Keratinocyte (primary cell): ENCODE data around the gene AMBRA1.

Experiments used
- EZH2 ChIP-seq: IDR thresholded peaks from one replicate; pipeline ENCODE4 v1.6.1; 2012; ENCODE audit warnings: inconsistent platforms, mild to moderate bottlenecking, low read length, moderate library complexity
- TF ChIP-seq, protein P1 (sequence below), 3 experiments: IDR thresholded peaks in 1 of 3; conservative IDR thresholded peaks in 1 of 3; optimal IDR thresholded peaks in 1 of 3; 2 replicates in 2 of 3; 3 replicates in 1 of 3; pipeline versions ENCODE3 to v1.5.1; 2011; ENCODE audit warnings: low read length in 3 of 3, mild to moderate bottlenecking in 3 of 3, moderate library complexity in 2 of 3, control low read depth in 1 of 3, inconsistent platforms in 1 of 3; ENCODE audit not compliant: insufficient read depth in 2 of 3; ENCODE audit errors: extremely low read depth in 1 of 3

DNA sequence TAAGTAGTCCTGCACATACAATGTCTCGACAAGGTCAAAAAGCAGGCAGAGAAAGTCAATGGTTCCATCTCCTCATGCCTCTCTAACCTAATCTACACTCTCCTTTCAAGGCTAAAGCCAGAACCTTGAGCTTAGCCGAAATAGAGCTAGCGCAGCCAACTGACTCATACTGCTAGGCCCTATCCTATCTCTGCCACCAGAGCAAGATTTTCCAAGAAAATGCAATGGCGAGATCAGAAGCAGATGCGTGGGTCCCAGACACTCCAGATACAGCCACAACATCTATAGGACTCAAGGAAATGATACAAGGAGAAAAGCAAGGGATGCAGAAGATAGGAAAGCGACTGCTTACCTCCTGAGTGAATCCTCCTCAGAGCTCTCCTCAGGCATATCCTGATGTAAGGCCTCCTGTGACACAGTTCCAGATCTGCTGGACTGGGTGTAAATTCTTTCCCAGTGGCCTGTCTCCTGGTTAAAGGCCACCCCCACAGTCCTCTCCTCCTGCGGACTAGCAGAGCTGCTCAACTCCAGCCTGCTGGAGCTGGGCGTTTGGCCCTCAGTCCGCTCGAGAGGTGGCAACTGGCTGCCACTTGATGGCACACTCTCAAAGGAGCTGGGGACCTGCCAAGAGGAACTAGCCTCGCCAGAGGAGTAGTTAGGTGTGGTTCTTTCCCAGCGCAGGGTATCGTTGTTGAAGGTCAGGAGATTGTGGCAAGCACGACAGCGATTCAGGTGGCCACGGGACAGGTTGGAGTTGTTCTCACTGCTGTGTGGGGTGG lies 52.0 kb downstream of the AMBRA1 start:
- TF ChIP-seq, protein P1, sequence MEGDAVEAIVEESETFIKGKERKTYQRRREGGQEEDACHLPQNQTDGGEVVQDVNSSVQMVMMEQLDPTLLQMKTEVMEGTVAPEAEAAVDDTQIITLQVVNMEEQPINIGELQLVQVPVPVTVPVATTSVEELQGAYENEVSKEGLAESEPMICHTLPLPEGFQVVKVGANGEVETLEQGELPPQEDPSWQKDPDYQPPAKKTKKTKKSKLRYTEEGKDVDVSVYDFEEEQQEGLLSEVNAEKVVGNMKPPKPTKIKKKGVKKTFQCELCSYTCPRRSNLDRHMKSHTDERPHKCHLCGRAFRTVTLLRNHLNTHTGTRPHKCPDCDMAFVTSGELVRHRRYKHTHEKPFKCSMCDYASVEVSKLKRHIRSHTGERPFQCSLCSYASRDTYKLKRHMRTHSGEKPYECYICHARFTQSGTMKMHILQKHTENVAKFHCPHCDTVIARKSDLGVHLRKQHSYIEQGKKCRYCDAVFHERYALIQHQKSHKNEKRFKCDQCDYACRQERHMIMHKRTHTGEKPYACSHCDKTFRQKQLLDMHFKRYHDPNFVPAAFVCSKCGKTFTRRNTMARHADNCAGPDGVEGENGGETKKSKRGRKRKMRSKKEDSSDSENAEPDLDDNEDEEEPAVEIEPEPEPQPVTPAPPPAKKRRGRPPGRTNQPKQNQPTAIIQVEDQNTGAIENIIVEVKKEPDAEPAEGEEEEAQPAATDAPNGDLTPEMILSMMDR (optimal IDR thresholded peaks at IDR 0.05 in 1 of 3, IDR thresholded peaks at IDR 0.05 in 1 of 3, conservative IDR thresholded peaks at IDR 0.05 in 1 of 3; ENCODE audit: extremely low read depth in 1 of 3, insufficient read depth in 2 of 3, low read length in 3 of 3), result peak in 1 of 3 experiments; percentile 10
- TF ChIP-seq EZH2, result no peak
